Myocyte (in vitro differentiated cells): ENCODE measurements around the gene TUBD1. TPM values are rescaled to one million over a fixed set of nuclear protein-coding genes. Genes with fewer than 3 reads are reported as not detected.
A peak's percentile ranks its signal among the peaks of the same experiment; 100 is the strongest.

Experiments used
- DNase-seq: peaks from one replicate; pipeline ENCODE4 v3.0.0-alpha.2; 2012; ENCODE audit warnings: low read depth
- microRNA counts: library from miRNA; unstranded; fragments of <30 nt; microRNA quantifications from one replicate; lab custom pipeline; 2016
- microRNA-seq: library from miRNA; unstranded; fragments of <30 nt; microRNA quantifications from one replicate; pipeline ENCODE4, GENCODE V29; 2016
- total RNA-seq: library from RNA; depleted of rRNA; stranded (reverse); fragments of >200 nt; gene quantifications from 2 replicates; pipeline ENCODE4 v1.2.3, GENCODE V29; 2014

The TUBD1 gene
- total RNA-seq, 1 donor from 2014 or later = 5.9 TPM

DNA sequence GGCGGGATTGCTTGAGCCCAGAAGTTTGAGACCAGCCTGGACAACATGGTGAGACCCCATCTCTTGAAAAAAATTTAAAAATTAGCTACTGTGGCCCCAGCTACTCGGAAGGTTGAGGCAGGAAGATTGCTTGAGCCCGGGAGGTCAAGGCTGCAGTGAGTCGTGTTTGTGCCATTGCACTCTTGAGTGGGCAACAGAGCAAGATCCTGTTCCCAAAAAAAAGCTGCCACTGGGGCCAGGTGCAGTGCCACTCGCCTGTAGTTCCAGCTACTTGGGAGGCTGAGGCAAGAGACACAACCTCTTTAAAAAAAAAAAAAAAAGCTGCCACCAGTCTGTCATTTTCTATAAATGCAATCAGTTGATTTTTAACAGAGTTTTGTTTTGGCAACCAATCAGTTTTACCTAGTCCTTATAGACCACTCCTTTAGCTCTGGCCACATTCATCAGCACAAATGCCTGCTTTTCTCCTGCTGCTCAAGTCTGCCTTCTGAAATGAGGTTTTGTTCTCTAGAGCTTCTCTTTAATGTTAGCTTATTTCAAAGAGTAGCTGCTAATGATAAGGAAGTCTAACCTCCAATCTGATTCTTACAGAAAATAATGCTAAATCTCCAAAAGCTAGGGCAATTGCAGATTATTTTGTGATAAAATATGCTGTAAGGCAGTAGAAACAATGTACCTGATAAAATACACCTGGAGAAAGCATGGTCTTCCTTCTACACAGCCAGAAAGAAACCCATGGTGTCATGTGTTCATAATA lies 64.8 kb downstream of the TUBD1 start:
- no peak for DNase-seq

DNA sequence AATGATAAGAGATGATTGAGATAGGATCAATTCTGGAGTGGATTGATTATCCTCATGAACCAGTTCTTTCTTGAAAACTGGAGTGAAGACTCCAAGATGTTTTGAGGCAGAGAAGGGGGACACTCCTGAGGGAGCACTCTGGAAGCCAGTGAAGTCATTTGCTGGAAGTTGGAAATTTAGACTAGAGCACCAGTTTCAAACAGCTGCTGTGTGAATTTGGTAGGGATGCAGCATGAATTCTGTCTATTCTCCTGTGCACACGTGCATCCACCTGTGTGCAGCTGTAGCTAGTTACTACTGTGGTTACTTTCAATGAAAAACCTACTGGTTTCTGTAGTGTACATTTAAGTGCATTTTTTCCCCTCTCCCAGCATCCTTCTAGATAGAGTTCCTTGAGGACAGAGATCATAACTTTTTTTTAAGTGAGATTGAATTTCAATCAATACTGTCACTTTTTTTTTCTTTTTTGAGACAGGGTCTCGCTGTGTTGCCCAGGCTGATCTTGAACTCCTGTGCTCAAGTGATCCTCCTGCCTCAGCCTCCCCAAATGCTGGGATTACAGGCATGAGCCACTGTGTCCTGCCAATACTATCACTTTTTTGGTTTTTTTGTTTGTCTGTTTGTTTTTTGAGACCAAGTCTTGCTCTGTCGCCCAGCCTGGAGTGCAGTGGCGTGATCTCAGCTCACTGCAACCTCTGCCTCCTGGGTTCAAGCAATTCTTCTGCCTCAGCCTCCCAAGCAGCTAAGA lies 65.9 kb downstream of the TUBD1 start:
- no peak for DNase-seq

GRCh38 chr17:59825533-59826322 lies 67.0 kb downstream of the TUBD1 start:
- DNase-seq = peak; percentile 74

GRCh38 chr17:59815965-59816364 lies 76.8 kb downstream of the TUBD1 start:
- DNase-seq = no peak

GRCh38 chr17:59814685-59815084 lies 78.1 kb downstream of the TUBD1 start:
- no peak for DNase-seq

DNA sequence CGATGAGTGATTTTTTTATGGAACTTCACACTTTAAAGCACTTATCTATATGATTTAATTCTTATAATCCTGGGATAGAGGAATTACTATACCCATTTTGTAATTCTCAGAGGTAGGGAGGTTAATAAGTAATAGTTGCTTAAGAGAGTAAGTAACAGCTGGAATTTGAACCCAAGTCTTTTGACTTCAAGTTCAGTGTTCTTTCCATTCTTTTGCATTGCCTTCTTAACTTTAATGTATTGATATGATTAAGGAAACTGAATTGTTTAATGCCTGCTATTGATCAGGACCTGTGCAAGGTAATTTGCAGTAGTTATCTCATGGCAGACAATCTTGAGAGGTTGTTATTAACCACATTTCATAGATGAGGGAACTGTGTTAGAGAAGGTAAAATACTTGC lies 78.5 kb downstream of the TUBD1 start:
- no peak for DNase-seq

GRCh38 chr17:59812139-59812538 lies 80.6 kb downstream of the TUBD1 start:
- no peak for DNase-seq

DNA sequence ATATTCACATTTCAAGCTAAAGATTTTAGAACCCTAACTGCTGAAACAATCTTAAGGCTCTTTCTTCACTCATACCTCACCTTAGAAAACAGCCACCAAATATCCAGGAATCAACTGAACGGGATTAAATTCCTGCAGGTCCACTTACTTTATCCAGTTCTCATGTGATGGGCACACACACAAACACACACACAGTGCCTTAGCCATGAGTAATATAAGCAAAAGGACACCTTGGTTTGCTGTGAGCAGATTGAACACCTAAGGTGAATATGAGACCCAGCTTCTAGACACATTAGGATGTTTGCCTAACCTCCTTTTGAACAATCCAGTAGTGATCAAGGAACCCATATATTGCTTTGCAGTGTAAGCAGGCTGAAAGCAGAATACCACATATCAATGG lies 81.5 kb downstream of the TUBD1 start:
- DNase-seq = no peak

DNA sequence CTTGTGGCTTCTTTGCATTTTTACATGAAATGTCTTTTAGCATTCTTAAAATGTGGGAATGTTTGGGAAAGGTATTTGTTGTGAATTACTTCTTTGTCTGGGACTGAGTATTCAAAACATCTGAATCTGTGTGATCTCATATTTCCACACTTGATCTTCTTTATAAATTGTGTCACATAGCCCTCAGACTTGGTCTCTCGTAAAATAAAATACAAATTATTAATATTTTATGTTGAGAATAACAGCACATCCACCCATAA lies 81.9 kb downstream of the TUBD1 start:
- DNase-seq = peak; percentile 44

MicroRNAs within 50 kb of the gene (microRNA counts, 767-probe panel; counts per million panel counts)
- 16,730 counts per million, percentile 92 among the panel's probes with 10 or more counts for microRNA hsa-miR-21-5p (lab: Ali Mortazavi, UCI)

Small RNAs within 50 kb of the gene (microRNA-seq; reads per million reads assigned to microRNA genes)
- 210,772 reads per million, percentile 100 among the genes with 10 or more reads in this experiment for gene MIR21

Other genes with a start within 250 kb of the TUBD1 start
- 27.2 and 37.9 TPM in 2 replicates for gene PTRH2, start 185.5 kb downstream of the TUBD1 start, total RNA-seq
- gene VMP1, start 185.3 kb downstream of the TUBD1 start, total RNA-seq = 234 and 277 TPM in 2 replicates
- gene RPS6KB1, start 178 bp upstream of the TUBD1 start, total RNA-seq = 24.8 and 26.2 TPM in 2 replicates
- 12.4 and 12.5 TPM in 2 replicates for gene RNFT1, start 71.8 kb upstream of the TUBD1 start, total RNA-seq
- gene HEATR6, start 186.0 kb upstream of the TUBD1 start, total RNA-seq = 18.3 and 34.8 TPM in 2 replicates